ENCODE data around the gene CCDC116. TPM values are rescaled to one million over a fixed set of nuclear protein-coding genes. Genes with fewer than 3 reads are reported as not detected.

Gene CCDC116
- total and polyA plus RNA-seq, 10 of the 15 experiments (the other 5 are each of a cell fraction or from before 2014, with no cell fraction given): 0.04 to 0.18 (median 0.04) TPM; not detected in 6

GRCh38 chr22:21629255-21630149, 3.1 kb upstream of the CCDC116 start, which contains the start of gene YDJC (continued):
- TF ChIP-seq LARP7 (IDR thresholded peaks at IDR 0.05): peak; percentile 88
- no peak; the same call in 1 of the 2 replicates for TF ChIP-seq GABPA (IDR thresholded peaks at IDR 0.05; ENCODE audit: low read depth)
- TF ChIP-seq CHD2 (IDR thresholded peaks at IDR 0.05; ENCODE audit: borderline replicate concordance, low read depth, low read length): peak; percentile 61; the same call in 1 of the 2 replicates
- no peak for TF ChIP-seq EZH2 (IDR thresholded peaks at IDR 0.05; ENCODE audit: borderline replicate concordance, control insufficient read depth, low read depth, low read length)
- TF ChIP-seq PBX3 (IDR thresholded peaks at IDR 0.05; ENCODE audit: insufficient replicate concordance, low read depth, low read length): no peak
- TF ChIP-seq POU2F2 (IDR thresholded peaks at IDR 0.05; ENCODE audit: borderline replicate concordance, low read depth, low read length): peak; percentile 70
- 0 out of 2 replicates have a peak, but pooled peaks have one; percentile 35 for TF ChIP-seq POLR2AphosphoS2 (IDR thresholded peaks at IDR 0.05; ENCODE audit: low read depth, low read length)
- TF ChIP-seq CHD4 (IDR thresholded peaks at IDR 0.05): no peak
- peak; percentile 98 for TF ChIP-seq MAX (IDR thresholded peaks at IDR 0.05; ENCODE audit: low read depth, low read length)
- no peak for TF ChIP-seq IRF3 (IDR thresholded peaks at IDR 0.05)
- no peak for TF ChIP-seq MTA2 (IDR thresholded peaks at IDR 0.05; ENCODE audit: low read depth)
- TF ChIP-seq RFX5 (IDR thresholded peaks at IDR 0.05; ENCODE audit: low read depth, low read length): no peak
- TF ChIP-seq FOS (IDR thresholded peaks at IDR 0.05; ENCODE audit: borderline replicate concordance, extremely low read depth, insufficient read length): no peak
- TF ChIP-seq STAT3 (IDR thresholded peaks at IDR 0.05; ENCODE audit: low read depth, low read length): no peak
- no peak for TF ChIP-seq ZBTB4 (CRISPR knock-in tag; IDR thresholded peaks at IDR 0.05)
- TF ChIP-seq CBFB (IDR thresholded peaks at IDR 0.05; ENCODE audit: low read depth): no peak; the same call in 1 of the 2 replicates
- TF ChIP-seq IKZF1 (conservative IDR thresholded peaks at IDR 0.05): peak; percentile 68
- peak; percentile 71 to 92 for TF ChIP-seq SRF (IDR thresholded peaks at IDR 0.05; ENCODE audit: low read depth in 2 of 2, low read length in 2 of 2)
- peak; percentile 60; the same call in 1 of the 2 replicates for TF ChIP-seq TARDBP (IDR thresholded peaks at IDR 0.05; ENCODE audit: borderline replicate concordance)
- TF ChIP-seq DPF2 (IDR thresholded peaks at IDR 0.05): peak; percentile 73
